Measurements from ENCODE around the gene HCFC2. TPM values are rescaled to one million over a fixed set of nuclear protein-coding genes. Genes with fewer than 3 reads are reported as not detected.

The HCFC2 gene
- total RNA-seq, 4 donors from 2014 or later = 13.3 to 46.4 (median 20.2) TPM

DNA sequence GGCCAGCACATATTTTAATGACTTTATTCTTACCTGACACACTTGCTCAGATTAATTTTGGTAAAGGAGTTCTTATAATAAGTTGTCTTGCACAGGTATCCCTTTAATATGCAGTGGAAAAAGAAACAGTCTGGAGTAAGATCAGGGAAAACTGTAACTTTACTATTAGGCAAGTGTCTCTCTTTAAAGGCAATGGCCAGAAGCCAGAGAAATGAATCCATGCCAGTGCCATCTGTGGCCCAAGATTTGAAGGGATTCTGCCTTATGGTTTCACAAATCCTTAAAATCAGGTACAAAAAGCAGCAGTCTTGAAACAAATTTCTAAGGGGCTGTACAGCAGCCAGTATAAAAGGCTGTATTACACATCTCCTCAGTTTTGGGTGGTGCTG, 51.2 kb downstream of the HCFC2 start:
- TF ChIP-seq EP300 (IDR thresholded peaks at IDR 0.05; ENCODE audit: low read depth) = no peak
- Histone ChIP-seq H3K27me3 (no peaks in the 10 kb centered on the region), H3K4me3 (no peak overlapping the region), H3K27ac (peak overlapping the region in 1 of 4 donors; percentile 6), H3K9me3 (no peaks in the 10 kb centered on the region), H3K36me3 (peaks cover 0 to 27% (median 9%) of the 10 kb centered on the region in 4 donors), H3K4me1 (peaks cover 0 to 9% (median 3%) of the 10 kb centered on the region in 4 donors)
- DNase-seq = no peak
- in situ Hi-C loops (cut with MboI; ENCODE audit: low pct_ligation_motif_present in 1 of 4, low pct_unique_long_range_greater_than_20kb in 1 of 4, low sequenced_read_pairs in 3 of 4) (loop anchor here in 1 of 4 donors (25.0 kb wide), 1 partner anchor 178 kb away; the partner anchor contains the start of gene HSP90B1), intact Hi-C loops (cut with DNase I; ENCODE audit: low total_unique reads) (no loop called here)

DNA sequence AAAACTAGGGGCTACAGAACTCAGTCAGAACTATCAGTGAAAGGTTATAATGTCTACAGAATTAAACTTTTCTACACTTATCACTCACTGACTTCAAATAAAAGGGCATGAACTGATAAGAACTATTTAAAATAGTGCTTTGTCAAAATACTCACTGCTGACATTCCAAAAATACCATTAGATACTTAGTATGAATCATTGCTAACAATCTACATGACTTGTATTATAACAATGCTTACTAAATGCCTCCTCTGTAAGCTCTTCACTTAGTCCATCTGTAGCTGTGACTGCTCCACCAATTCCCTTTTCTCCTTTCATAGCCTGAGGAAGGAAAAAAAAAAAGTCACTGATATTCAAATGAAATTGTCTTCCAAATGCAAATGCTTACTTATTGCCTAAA, 56.7 kb downstream of the HCFC2 start:
- intact Hi-C loops (cut with DNase I; ENCODE audit: low total_unique reads) = no loop called here
- H3K27ac ChIP-seq = no peak overlapping the region
- TF ChIP-seq EP300 (IDR thresholded peaks at IDR 0.05; ENCODE audit: low read depth) = no peak
- no peak for TF ChIP-seq POLR2A (IDR thresholded peaks at IDR 0.05)
- TF ChIP-seq POLR2AphosphoS5 (IDR thresholded peaks at IDR 0.05) = no peak
- TF ChIP-seq, protein P1, sequence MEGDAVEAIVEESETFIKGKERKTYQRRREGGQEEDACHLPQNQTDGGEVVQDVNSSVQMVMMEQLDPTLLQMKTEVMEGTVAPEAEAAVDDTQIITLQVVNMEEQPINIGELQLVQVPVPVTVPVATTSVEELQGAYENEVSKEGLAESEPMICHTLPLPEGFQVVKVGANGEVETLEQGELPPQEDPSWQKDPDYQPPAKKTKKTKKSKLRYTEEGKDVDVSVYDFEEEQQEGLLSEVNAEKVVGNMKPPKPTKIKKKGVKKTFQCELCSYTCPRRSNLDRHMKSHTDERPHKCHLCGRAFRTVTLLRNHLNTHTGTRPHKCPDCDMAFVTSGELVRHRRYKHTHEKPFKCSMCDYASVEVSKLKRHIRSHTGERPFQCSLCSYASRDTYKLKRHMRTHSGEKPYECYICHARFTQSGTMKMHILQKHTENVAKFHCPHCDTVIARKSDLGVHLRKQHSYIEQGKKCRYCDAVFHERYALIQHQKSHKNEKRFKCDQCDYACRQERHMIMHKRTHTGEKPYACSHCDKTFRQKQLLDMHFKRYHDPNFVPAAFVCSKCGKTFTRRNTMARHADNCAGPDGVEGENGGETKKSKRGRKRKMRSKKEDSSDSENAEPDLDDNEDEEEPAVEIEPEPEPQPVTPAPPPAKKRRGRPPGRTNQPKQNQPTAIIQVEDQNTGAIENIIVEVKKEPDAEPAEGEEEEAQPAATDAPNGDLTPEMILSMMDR (IDR thresholded peaks at IDR 0.05) = no peak
- no peak for DNase-seq
- no peak overlapping the region for H3K4me3 ChIP-seq
- H3K9me3 ChIP-seq = no peaks in the 10 kb centered on the region
- H3K36me3 ChIP-seq = peaks cover 0 to 48% (median 18%) of the 10 kb centered on the region in 4 donors
- H3K27me3 ChIP-seq = no peaks in the 10 kb centered on the region
- H3K4me1 ChIP-seq = peaks cover 0 to 7% (median 0%) of the 10 kb centered on the region in 4 donors
- in situ Hi-C loops (cut with MboI; ENCODE audit: low pct_ligation_motif_present in 1 of 4, low pct_unique_long_range_greater_than_20kb in 1 of 4, low sequenced_read_pairs in 3 of 4) = loop anchor here in 1 of 4 donors (25.0 kb wide), 1 partner anchor 184 kb away; the partner anchor contains the start of gene HSP90B1

DNA sequence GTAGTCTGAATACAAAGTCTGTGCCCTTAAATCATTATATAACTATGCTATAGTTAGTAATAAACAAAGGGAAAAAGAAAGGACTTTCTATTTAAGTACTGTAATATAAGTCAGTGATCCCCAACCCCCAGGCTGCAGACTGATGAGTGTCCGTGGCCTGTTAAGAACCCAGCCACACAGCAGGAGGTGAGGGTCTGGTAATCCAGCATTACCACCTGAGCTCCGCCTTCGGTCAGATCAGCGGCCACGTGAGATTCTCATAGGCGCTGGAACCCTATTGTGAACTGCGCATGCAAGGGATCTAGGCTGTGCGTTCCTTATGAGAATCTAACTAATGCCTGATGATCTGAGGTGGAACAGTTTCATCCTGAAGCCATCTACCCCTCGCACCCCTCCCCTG, 58.0 kb downstream of the HCFC2 start:
- Histone ChIP-seq H3K36me3 (peaks cover 0 to 52% (median 23%) of the 10 kb centered on the region in 4 donors), H3K27ac (no peak overlapping the region), H3K4me1 (peaks cover 0 to 7% (median 0%) of the 10 kb centered on the region in 4 donors), H3K9me3 (no peaks in the 10 kb centered on the region), H3K27me3 (no peaks in the 10 kb centered on the region), H3K4me3 (no peak overlapping the region)
- TF ChIP-seq, protein P1 (IDR thresholded peaks at IDR 0.05) = no peak
- no peak for TF ChIP-seq POLR2A (IDR thresholded peaks at IDR 0.05)
- no peak for TF ChIP-seq POLR2AphosphoS5 (IDR thresholded peaks at IDR 0.05)
- no peak for TF ChIP-seq EP300 (IDR thresholded peaks at IDR 0.05; ENCODE audit: low read depth)
- in situ Hi-C loops (cut with MboI; ENCODE audit: low pct_ligation_motif_present in 1 of 4, low pct_unique_long_range_greater_than_20kb in 1 of 4, low sequenced_read_pairs in 3 of 4) = loop anchor here in 1 of 4 donors (25.0 kb wide), 1 partner anchor 185 kb away; the partner anchor contains the start of gene HSP90B1
- DNase-seq = no peak
- 80 to 97% methylated on average over 1 to 9 of the region's 9 CpGs for WGBS, 2 donors (ENCODE audit: low coverage in 1 of 2)
- intact Hi-C loops (cut with DNase I; ENCODE audit: low total_unique reads) = no loop called here

DNA sequence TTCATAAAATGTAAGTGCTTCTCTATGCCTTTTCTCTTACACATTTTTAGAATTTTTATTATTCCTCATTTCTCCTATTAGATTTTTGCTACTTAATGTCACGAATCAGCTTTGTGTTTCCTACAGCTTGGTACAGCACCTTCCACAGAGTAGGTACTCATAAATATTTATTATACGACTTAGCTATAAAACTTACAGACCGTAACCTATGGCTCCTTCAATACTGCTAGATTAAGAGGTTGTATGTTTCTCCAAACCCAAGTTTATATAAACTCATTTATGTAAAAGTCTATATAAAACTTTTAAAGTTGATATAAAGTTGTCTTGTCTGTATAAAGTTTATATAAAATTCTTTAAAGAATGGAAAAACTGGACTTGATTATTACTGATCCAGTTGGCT, 62.2 kb downstream of the HCFC2 start:
- in situ Hi-C loops (cut with MboI; ENCODE audit: low pct_ligation_motif_present in 1 of 4, low pct_unique_long_range_greater_than_20kb in 1 of 4, low sequenced_read_pairs in 3 of 4) = no loop called here
- H3K36me3 ChIP-seq = peaks cover 0 to 53% (median 21%) of the 10 kb centered on the region in 4 donors
- TF ChIP-seq POLR2A (IDR thresholded peaks at IDR 0.05) (no peak), EP300 (IDR thresholded peaks at IDR 0.05; ENCODE audit: low read depth) (no peak), POLR2AphosphoS5 (IDR thresholded peaks at IDR 0.05) (no peak)
- TF ChIP-seq, protein P1 (IDR thresholded peaks at IDR 0.05) = no peak
- intact Hi-C loops (cut with DNase I; ENCODE audit: low total_unique reads) = no loop called here
- H3K4me3 ChIP-seq = no peak overlapping the region
- H3K27ac ChIP-seq = no peak overlapping the region
- H3K27me3 ChIP-seq = no peaks in the 10 kb centered on the region
- DNase-seq = no peak
- 62 to 87% methylated on average over 3 of the region's 3 CpGs for WGBS, 2 donors (ENCODE audit: low coverage in 1 of 2)
- H3K9me3 ChIP-seq = no peaks in the 10 kb centered on the region
- H3K4me1 ChIP-seq = peaks cover 1 to 13% (median 6%) of the 10 kb centered on the region in 4 donors

DNA sequence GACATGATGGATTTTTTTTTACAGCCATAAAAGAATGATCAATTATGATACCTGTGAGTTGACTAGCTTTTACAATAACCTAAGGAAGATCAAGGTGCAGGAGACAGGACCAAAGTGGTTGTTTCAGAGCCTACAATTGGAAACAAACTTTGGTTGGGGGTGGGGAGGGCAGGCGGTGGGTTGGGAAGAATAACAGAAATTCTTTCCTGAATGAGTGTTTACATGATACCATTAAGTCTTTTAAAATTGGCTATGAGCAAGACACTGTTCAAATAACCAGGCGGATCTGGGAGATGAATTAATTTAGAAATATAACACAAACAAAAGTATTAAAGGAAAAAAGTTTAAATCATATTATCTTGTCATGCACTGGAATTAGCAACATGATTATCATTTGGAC, 66.4 kb downstream of the HCFC2 start:
- H3K36me3 ChIP-seq = peaks cover 0 to 35% (median 14%) of the 10 kb centered on the region in 4 donors
- in situ Hi-C loops (cut with MboI; ENCODE audit: low pct_ligation_motif_present in 1 of 4, low pct_unique_long_range_greater_than_20kb in 1 of 4, low sequenced_read_pairs in 3 of 4) = no loop called here
- 74 to 96% methylated on average over 2 of the region's 2 CpGs for WGBS, 2 donors (ENCODE audit: low coverage in 1 of 2)

More for the DNA sequence above, 66.4 kb downstream of the HCFC2 start:
- H3K4me1 ChIP-seq = peaks cover 7 to 29% (median 16%) of the 10 kb centered on the region in 4 donors
- intact Hi-C loops (cut with DNase I; ENCODE audit: low total_unique reads) = no loop called here
- H3K9me3 ChIP-seq = no peaks in the 10 kb centered on the region
- TF ChIP-seq, protein P1 (IDR thresholded peaks at IDR 0.05) = no peak
- TF ChIP-seq POLR2AphosphoS5 (IDR thresholded peaks at IDR 0.05) = no peak
- no peak for TF ChIP-seq EP300 (IDR thresholded peaks at IDR 0.05; ENCODE audit: low read depth)
- no peak for TF ChIP-seq POLR2A (IDR thresholded peaks at IDR 0.05)
- no peak overlapping the region for H3K4me3 ChIP-seq
- no peaks in the 10 kb centered on the region for H3K27me3 ChIP-seq
- no peak for DNase-seq
- no peak overlapping the region for H3K27ac ChIP-seq
